ENCODE measurements around the gene SCAF8.

- TF ChIP-seq, protein P1, sequence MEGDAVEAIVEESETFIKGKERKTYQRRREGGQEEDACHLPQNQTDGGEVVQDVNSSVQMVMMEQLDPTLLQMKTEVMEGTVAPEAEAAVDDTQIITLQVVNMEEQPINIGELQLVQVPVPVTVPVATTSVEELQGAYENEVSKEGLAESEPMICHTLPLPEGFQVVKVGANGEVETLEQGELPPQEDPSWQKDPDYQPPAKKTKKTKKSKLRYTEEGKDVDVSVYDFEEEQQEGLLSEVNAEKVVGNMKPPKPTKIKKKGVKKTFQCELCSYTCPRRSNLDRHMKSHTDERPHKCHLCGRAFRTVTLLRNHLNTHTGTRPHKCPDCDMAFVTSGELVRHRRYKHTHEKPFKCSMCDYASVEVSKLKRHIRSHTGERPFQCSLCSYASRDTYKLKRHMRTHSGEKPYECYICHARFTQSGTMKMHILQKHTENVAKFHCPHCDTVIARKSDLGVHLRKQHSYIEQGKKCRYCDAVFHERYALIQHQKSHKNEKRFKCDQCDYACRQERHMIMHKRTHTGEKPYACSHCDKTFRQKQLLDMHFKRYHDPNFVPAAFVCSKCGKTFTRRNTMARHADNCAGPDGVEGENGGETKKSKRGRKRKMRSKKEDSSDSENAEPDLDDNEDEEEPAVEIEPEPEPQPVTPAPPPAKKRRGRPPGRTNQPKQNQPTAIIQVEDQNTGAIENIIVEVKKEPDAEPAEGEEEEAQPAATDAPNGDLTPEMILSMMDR (IDR thresholded peaks at IDR 0.05 in 4 of 5, conservative IDR thresholded peaks at IDR 0.05 in 1 of 5) = no peak
- no peak for TF ChIP-seq POLR2A (IDR thresholded peaks at IDR 0.05)
Measured at GRCh38 chr6:154721460-154721859, 11.8 kb upstream of the SCAF8 start.

Measured in gastrocnemius medialis (tissue), 4 donors.